GM10266 (cell line): ENCODE data around the gene ZNF813.
"Not testable (repeated sequence)": the region's sequence is repeated elsewhere in the genome, so short reads cannot be mapped to it uniquely, and the experiment has no call there.

Experiments
- DNase-seq: peaks from one replicate; pipeline ENCODE4 v3.0.0; 2012; ENCODE audit errors: extremely low spot score
- CTCF ChIP-seq: IDR thresholded peaks from 2 replicates; pipeline ENCODE4 v1.5.1; 2012; ENCODE audit warnings: mild to moderate bottlenecking, low read depth; ENCODE audit not compliant: control insufficient read depth, insufficient read depth; ENCODE audit errors: missing control alignments

The ZNF813 gene

DNA sequence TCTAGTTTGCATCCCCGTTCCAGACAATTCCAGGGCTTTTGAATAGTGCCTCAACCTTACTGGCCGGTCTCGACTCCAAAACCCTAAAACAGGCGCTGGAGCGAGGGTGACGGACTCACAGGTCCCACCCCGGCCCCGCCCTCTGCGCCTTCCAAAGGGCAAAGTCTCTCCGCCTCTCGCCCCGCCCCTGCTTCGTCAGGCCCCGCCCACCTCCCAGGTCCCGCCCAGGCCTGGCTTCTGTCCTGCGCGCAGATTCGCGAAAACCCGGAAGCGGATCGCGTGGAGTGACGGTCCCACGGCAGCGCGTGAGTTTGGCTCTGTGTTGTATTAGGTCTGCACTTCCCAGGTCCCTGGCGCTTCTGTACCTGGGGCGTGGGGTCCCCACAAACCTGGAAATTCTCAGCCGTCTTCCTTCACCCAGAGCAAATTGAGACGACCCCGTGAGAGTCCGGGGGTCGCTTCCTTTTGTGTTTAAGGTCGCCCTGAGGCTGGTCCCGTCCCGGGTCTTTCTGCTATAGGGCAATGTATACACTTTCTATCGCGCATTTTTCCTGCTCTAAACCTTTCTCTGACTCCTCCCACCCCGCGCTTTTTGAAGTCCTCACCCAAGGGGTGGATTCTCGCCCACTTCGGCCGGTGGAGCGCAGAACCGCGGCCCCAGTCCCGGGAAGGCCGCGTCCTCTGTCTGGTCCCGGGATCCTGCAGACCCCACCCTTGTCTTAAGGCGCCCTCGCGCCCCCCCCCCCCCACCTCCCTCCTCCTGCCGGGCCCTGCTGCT is at the start of gene ZNF813:
TSS of gene ZNF813 (plus strand) at position 249 of the 778 bp plus-strand sequence. CDS start 16,090 bp downstream, outside the sequence.
- TF ChIP-seq CTCF = no peak
- DNase-seq = peak; percentile 91

DNA sequence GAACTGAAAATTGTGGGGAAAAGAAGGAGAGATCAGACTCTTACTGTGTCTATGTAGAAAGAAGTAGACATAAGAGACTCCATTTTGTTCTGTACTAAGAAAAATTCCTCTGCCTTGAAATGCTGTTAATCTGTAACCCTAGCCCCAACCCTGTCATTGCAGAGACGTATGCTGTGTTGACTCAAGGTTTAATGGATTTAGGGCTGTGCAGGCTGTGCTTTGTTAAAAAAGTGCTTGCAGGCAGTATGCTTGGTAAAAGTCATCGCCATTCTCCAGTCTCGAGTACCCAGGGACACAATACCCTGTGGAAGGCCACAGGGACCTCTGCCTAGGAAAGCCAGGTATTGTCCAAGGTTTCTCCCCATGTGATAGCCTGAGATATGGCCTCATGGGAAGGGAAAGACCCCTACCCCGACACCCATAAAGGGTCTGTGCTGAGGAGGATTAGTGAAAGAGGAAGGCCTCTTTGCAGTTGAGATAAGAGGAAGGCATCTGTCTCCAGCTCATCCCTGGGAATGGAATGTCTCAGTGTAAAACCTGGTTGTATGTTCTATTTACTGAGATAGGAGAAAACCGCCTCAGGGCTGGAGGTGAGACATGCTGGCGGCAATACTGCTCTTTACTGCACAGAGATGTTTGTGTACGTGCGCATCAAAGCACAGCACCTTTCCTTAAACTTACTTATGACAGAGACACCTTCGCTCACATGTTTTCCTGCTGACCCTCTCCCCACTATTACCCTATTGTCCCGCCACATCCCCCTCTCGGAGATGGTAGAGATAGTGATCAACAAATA is 46.8 kb upstream of the ZNF813 start:
- DNase-seq = not testable (repeated sequence)

- TF ChIP-seq CTCF = no peak
- no peak for DNase-seq
Observed at GRCh38 chr19:53422551-53422950, 45.0 kb upstream of the ZNF813 start.

DNA sequence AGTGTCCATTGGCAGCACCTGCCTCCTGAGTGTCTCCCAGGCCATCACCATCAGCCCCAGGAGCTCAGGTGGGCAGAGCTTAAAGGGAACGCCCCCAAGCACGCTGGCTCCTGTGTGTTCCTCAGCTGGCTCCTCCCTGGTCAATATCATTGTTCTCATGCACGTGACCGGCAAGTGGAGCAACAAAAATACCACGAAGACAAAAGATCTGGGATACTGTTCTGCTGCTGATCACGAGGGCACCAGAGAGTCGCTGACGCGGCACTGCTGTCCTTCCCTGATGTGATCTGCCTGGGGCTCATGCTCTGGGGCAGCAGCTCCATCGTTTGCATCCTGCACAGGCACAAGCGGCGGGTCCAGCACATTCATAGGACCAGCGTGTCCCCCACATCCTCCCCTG is 44.5 kb upstream of the ZNF813 start:
- not testable (repeated sequence) for DNase-seq

DNA sequence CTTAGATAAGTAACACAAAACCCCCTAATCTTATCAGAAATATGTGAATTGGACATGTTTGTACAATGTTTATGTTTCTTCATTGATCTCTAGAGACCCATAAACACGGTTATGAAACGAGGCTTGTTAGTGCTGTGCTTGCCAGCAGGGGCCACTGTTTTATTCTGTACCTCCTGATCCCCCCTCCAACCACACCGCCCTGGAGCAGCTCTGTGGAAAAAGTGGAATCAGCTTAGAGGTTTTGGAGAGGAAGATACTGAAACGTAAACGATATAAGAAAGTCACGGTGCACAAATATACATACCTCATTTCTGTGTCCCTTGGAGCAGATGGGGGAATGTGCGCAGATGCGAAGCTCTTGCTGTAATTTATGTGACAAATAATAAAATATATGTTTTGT is 43.9 kb upstream of the ZNF813 start:
- not testable (repeated sequence) for DNase-seq

GRCh38 chr19:53424968-53425597 is 42.5 kb upstream of the ZNF813 start:
- peak; percentile 57 for TF ChIP-seq CTCF
- DNase-seq = peak; percentile 24

DNA sequence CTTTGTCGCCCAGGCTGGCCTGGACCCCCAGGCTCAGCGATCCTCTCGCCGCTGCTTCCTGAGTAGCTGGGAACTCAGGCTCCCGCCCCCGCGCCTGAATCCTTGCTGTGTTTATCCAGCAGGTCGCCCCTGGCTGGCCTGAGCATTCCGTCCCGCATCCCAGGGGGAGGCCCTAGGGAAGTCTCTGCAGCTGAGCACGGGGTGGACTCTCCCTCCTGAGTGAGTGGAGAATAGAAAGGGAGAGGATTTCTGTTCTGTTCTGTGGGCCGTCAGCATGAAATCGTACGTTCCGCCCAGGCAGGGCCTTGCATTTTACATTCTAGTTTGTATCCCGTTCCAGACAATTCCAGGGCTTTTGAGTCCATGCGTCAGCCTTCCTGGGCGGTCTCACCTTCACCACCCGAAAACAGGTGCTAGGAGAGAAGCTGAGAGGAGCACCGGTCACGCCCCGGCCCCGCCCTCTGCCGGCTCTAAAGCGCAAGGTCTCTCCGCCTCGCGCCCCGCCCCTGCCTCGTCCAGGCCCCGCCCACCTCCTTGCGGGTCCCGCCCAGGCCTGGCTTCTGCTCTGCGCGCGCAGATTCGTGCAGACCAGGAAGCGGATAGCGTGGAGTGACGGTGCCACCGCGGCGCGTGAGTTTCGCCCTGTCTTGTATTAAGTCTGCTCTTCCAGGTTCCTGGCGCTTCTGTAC is 36.0 kb upstream of the ZNF813 start, which contains the start of gene ZNF761:
TSS of gene ZNF761 (plus strand) at position 586 of the 689 bp plus-strand sequence. CDS start 15,285 bp downstream, outside the sequence.
- peak; percentile 28 for TF ChIP-seq CTCF
- peak; percentile 91 for DNase-seq

DNA sequence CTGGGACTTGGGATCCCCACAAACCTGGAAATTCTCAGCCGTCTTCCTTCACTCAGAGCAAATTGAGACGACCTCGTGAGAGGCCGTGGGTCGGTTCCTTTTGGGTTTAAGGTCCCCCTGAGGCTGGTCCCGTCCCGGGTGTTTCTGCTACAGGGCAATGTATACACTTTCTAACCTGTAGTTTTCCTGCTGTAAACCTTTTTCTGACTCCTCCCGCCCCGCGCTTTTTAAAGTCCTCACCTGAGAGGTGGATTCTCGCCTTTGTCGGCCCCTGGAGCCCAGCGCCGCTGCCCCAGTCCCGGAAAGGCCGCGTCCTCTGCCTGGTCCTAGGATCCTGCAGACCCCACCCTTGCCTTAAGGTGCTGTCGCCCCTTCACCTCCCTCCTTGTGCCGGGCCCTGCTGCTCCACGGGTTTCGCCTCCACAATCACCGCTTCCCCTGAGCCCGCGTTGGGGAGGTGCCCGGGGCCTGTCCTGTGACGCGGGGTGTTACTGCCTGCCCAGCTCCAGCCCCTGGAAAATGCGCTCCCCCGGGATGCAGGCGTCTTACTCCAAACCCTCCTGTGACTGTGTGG is 35.4 kb upstream of the ZNF813 start:
- TF ChIP-seq CTCF = no peak
- DNase-seq = no peak

DNA sequence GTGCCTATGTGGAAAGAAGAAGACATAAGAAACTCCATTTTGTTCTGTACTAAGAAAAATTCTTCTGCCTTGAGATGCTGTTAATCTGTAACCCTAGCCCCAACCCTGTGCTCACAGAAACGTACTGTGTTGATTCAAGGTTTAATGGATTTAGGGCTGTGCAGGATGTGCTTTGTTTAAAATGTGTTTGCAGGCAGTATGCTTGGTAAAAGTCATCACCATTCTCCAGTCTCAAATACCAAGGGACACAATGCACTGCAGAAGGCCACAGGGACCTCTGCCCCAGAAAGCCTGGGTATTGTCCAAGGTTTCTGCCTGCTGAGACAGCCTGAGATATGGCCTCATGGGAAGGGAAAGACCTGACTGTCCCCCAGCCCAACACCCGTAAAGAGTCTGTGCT is 23.7 kb upstream of the ZNF813 start:
- DNase-seq = not testable (repeated sequence)

GRCh38 chr19:53447196-53447595 is 20.3 kb upstream of the ZNF813 start:
- not testable (repeated sequence) for DNase-seq
